Prostate gland (tissue), 2 donors: ENCODE data around the gene OXCT2.

Experiments used
- POLR2A ChIP-seq: fragments of 450-650 bp; IDR thresholded peaks from one replicate; pipeline ENCODE4 v1.6.1; 2016; ENCODE audit warnings: antibody characterized with exemption, mild to moderate bottlenecking
- TF ChIP-seq, protein P1 (sequence below), 4 experiments: fragments of 200-600 bp in 2 of 4; fragments of 450-650 bp in 2 of 4; sonication (generic) in 2 of 4; IDR thresholded peaks; 1 replicate in 3 of 4; 2 replicates in 1 of 4; pipeline ENCODE4 v1.5.1; 2016 to 2019; ENCODE audit warnings: antibody characterized with exemption in 4 of 4, mild to moderate bottlenecking in 2 of 4, moderate library complexity in 2 of 4

DNA sequence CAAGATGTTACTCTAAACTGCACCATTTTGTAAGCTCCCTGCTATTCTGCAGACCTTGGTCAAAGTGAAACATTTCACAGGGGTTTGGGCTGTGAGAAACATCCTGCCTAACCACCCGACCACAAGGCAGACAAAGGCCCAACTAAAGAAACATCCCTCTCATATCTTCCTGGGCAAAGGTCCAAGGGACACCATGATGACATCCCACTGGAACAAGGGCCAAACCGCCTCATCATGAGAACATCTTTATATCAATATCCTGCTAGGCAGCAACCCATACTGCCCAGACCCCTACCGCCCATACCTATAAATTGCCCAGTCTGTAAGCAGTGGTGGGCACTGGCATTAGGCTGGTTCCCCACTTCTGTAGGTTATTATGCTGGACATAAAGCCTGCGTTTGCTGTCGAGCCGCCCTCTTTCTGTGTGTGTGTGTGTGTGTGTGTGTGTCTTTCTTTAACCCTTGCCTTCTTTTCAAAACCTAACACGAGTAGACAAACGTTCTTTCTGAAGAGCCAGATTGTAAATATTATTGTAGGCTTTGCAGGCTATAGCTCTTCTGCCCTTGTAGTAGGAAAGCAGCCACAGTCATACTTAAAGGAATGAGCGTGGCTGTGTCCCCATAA lies 33.5 kb downstream of the OXCT2 start:
- TF ChIP-seq, protein P1, sequence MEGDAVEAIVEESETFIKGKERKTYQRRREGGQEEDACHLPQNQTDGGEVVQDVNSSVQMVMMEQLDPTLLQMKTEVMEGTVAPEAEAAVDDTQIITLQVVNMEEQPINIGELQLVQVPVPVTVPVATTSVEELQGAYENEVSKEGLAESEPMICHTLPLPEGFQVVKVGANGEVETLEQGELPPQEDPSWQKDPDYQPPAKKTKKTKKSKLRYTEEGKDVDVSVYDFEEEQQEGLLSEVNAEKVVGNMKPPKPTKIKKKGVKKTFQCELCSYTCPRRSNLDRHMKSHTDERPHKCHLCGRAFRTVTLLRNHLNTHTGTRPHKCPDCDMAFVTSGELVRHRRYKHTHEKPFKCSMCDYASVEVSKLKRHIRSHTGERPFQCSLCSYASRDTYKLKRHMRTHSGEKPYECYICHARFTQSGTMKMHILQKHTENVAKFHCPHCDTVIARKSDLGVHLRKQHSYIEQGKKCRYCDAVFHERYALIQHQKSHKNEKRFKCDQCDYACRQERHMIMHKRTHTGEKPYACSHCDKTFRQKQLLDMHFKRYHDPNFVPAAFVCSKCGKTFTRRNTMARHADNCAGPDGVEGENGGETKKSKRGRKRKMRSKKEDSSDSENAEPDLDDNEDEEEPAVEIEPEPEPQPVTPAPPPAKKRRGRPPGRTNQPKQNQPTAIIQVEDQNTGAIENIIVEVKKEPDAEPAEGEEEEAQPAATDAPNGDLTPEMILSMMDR (IDR thresholded peaks at IDR 0.05): no peak
- no peak for TF ChIP-seq POLR2A
